ENCODE results near the gene LDLRAD4.

Gene LDLRAD4

DNA sequence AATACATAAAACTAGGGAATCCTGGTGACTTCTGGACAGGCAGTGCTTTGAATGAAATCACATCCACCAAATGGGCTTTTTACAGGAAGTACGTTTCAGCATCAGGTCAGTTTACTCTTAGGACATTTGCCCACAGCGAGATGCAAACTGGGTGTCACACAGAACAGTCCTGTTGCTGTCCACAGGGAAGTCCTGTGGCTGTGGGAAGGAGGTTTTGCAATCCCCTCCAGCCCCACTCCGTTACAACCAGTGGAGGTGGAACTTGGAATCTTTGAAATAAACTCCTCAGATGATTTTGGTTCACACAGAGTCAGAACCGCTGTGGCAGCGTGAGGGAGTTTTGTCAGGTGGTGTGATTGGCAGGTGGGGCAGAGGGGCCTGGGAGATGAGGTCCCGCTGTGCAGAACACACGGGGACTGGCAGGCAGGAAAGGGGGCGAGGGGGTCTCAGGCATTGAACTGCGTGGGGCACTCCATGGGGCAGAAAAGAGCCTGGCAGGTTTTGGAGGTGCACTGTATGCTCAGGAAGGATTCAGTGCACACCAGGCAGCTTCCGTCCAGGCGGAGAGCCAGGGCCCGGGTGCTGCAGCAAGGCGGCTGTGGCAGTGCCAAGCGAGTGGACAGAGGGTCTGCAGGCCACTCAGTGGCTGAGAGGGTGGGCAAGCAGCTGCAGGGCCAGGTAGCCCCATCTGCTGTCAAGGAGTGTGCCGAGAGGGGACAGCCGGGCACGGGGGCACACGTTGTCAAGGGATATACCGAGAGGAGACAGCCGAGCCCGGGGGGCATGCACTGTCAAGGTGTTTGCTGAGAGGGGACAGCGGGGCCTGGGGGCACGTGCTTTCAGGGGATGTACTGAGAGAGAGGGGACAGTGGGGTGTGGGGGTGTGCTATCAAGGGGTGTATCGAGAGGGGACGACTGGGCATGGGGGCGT is 148.7 kb downstream of the LDLRAD4 start:
- in situ Hi-C loops (cut with MboI; ENCODE audit: low sequenced_read_pairs) = no loop called here

- in situ Hi-C loops (cut with MboI; ENCODE audit: low sequenced_read_pairs) = no loop called here
Observed at GRCh38 chr18:13368080-13368813, 149.7 kb downstream of the LDLRAD4 start.

- in situ Hi-C loops (cut with MboI; ENCODE audit: low sequenced_read_pairs) = no loop called here
Observed at GRCh38 chr18:13369353-13369752, 150.8 kb downstream of the LDLRAD4 start.

- in situ Hi-C loops (cut with MboI; ENCODE audit: low sequenced_read_pairs) = no loop called here
Observed at GRCh38 chr18:13369756-13370510, 151.4 kb downstream of the LDLRAD4 start.

- in situ Hi-C loops (cut with MboI; ENCODE audit: low sequenced_read_pairs) = no loop called here
Observed at GRCh38 chr18:13370995-13371625, 152.6 kb downstream of the LDLRAD4 start.

DNA sequence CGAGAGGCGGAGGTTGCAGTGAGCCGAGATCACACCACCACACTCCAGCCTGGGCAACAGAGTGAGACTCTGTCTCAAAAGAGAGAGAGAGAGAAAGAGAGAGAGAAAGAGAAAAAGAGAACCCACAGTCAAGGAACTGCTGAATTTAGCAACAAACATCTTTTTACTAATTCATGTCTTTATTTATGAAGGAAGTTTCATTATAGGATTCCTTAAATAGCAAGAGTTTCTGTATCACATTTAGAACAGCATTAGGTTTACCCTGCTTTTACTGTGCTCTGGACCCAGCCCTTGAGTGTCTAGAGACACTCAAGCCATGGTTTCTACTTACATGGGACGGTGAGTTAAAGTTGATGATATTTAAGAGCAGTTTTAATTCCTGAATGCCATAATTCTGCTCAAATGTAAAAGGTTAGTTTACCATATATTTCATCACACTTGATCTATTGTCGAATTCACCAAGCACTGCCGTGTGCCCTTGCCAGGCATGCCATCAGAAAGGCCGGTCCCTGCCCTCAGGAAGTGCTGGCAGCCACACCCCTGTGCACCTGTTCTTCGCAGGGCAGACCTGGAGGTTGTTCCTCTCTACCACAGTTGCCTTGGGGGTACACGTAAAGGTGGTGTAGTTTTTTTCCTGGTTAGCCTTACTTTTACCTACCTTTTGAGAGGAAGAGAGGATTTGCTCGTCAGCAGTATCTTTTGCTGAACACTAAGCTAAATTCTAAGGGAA is 153.3 kb downstream of the LDLRAD4 start:
- in situ Hi-C loops (cut with MboI; ENCODE audit: low sequenced_read_pairs) = no loop called here

- in situ Hi-C loops (cut with MboI; ENCODE audit: low sequenced_read_pairs) = no loop called here
Observed at GRCh38 chr18:13372531-13372951, 154.0 kb downstream of the LDLRAD4 start.

GRCh38 chr18:13374096-13374467 is 155.5 kb downstream of the LDLRAD4 start:
- in situ Hi-C loops (cut with MboI; ENCODE audit: low sequenced_read_pairs) = no loop called here

DNA sequence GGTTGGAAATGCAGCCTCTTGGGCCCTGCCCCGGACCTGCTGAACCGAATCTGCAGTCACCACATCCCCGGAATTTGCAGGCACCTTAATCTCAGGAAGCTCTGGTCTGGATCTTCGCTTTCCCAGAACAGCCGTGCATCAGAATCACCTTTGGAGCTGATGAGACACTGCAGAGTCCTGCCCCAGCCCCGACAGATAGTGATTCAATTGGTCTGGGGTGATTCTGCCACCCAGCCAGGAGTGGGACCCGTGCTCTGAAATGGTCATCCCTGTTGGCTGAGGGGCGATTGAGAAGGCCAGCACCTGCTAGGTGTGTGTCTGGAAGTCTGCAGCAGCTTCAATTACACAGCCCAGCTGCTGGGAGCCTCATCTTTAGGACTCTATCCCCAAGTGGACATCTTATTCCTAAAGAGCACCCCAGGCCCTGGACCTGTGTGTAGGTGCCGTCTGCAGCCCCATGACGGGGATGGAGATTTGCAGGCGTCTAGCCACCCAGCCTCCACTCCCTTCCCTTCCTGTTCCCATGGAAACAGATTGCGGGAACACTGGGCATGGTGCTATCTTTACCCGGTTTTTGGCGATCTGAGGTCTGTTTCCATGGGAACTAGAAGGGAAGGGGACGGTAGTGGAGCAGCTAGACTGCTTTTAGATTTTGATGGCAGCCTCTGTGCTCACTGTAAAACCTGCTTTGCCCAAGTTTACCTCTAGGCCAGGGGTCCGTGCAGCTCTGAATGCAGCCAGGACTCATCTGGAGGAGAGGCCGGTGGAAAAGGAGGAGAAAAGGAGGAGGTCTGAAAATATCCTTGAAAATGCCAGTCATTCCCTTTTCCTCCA is 156.1 kb downstream of the LDLRAD4 start:
- in situ Hi-C loops (cut with MboI; ENCODE audit: low sequenced_read_pairs) = no loop called here

- in situ Hi-C loops (cut with MboI; ENCODE audit: low sequenced_read_pairs) = no loop called here
Observed at GRCh38 chr18:13375302-13376255, 157.0 kb downstream of the LDLRAD4 start.

GRCh38 chr18:13376298-13376840 is 157.8 kb downstream of the LDLRAD4 start:
- in situ Hi-C loops (cut with MboI; ENCODE audit: low sequenced_read_pairs) = no loop called here

- in situ Hi-C loops (cut with MboI; ENCODE audit: low sequenced_read_pairs) = no loop called here
Observed at GRCh38 chr18:13376841-13377351, 158.3 kb downstream of the LDLRAD4 start.

DNA sequence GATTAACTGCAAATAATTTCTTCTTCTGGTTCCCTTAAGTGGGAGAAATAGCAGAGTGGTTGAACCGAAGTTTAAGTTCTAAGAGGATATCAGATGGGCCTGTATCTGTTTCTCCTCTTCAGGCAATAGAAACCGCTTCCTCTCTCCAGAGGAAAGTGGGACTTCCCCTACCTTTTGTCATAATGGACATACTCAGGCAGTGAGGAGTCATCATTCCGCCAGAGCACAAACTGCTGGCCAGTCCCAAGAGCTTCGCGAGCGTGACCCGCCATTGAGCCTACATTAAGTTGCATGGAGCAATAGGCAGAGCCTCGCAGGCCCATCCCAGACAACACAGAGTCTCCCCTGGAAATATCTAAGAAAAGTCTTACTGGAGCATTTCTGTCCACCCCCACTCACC is 158.9 kb downstream of the LDLRAD4 start:
- in situ Hi-C loops (cut with MboI; ENCODE audit: low sequenced_read_pairs) = no loop called here

GRCh38 chr18:13378150-13378549 is 159.6 kb downstream of the LDLRAD4 start:
- in situ Hi-C loops (cut with MboI; ENCODE audit: low sequenced_read_pairs) = no loop called here

- in situ Hi-C loops (cut with MboI; ENCODE audit: low sequenced_read_pairs) = no loop called here
Observed at GRCh38 chr18:13379062-13379865, 160.7 kb downstream of the LDLRAD4 start.

DNA sequence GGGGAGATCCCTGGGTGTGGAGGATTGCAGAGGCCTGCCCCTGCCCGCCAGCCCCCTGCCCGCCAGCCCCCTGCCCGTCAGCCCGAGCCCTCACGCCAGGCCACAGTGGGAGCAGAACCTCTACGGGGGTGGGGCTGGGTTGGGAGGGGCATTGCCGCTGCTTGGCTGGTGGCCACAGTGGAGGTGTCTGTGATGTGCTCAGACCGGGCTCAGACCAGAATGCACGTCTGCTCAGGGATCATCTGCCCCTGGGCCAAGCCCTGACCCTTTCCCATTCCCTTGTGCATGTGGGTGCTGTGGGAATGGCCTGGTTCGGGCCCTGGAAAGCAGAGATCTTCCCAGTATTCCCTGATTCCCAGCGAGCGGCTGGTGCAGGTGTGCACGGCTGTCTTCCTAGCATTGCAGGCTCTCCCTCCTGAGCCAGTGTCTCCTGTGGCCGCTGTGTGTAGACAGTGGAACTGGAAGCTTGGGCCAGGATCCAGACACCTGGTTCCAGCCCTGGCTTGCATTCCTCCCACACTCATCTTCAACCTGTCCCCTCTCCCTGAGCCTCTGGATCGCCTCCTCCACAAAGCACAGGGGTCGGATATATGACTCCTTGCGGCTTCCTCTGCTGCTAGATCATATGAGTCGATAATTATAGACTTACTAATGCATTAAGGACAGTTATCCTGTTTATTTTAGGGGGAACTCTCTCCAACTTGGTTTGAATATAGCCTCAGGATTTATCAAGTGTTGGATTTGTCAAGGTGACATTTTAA is 161.6 kb downstream of the LDLRAD4 start:
- in situ Hi-C loops (cut with MboI; ENCODE audit: low sequenced_read_pairs) = no loop called here

Measured in HL-60/S4 treated with retinoic acid at 250 ng/mL for 4 days and 3 days (cell line).